ENCODE measurements around the gene TTC29.

GRCh38 chr4:146814750-146815149 is 130.9 kb downstream of the TTC29 start:
- TF ChIP-seq CTCF (IDR thresholded peaks at IDR 0.05) (no peak), EZH2 (IDR thresholded peaks at IDR 0.05; ENCODE audit: borderline replicate concordance, insufficient read depth, low read depth, low read length, poor library complexity, severe bottlenecking) (no peak)
